DND-41 (cell line): ENCODE data around the gene APPL2.

ENCODE experiments used
- ATAC-seq: fragments of 200-7000 bp; cut with Tn5 transposase; 3 replicates; pipeline ENCODE4 v1.9.1; 2021; ENCODE audit warnings: low read depth; ENCODE audit not compliant: insufficient read depth
- DNase-seq: peaks from one replicate; pipeline ENCODE4 v3.0.0-alpha.2; 2020
- H2AFZ ChIP-seq: 2 replicates; pipeline ENCODE4 v1.6.0; 2012; ENCODE audit warnings: low read depth, low read length
- H3K27ac ChIP-seq: 2 replicates; pipeline ENCODE4 v1.5.1; 2012; ENCODE audit warnings: low read length, inconsistent platforms
- H3K27me3 ChIP-seq: fragments of 200-600 bp; sonication (generic); 2 replicates; pipeline ENCODE4 v1.6.0; 2012; ENCODE audit warnings: low read length, mild to moderate bottlenecking, inconsistent platforms; ENCODE audit not compliant: insufficient read depth, poor library complexity
- H3K36me3 ChIP-seq: 2 replicates; pipeline ENCODE4 v1.5.1; 2012; ENCODE audit warnings: low read length, inconsistent platforms; ENCODE audit not compliant: insufficient read depth
- H3K4me1 ChIP-seq: 2 replicates; pipeline ENCODE4 v1.5.1; 2012; ENCODE audit warnings: mild to moderate bottlenecking, low read length; ENCODE audit not compliant: insufficient read depth
- H3K4me2 ChIP-seq: 2 replicates; pipeline ENCODE4 v1.6.0; 2012; ENCODE audit warnings: mild to moderate bottlenecking, moderate library complexity, low read length, inconsistent platforms; ENCODE audit not compliant: insufficient read depth
- H3K4me3 ChIP-seq, 2 experiments: fragments of 200-600 bp in 1 of 2; shearing (Covaris generic) in 1 of 2; 2 replicates each; pipeline ENCODE4 v1.5.1; 2012 to 2016; ENCODE audit warnings: inconsistent platforms in 2 of 2, low read length in 2 of 2, mild to moderate bottlenecking in 2 of 2, low read depth in 1 of 2, moderate library complexity in 1 of 2
- H3K79me2 ChIP-seq: 2 replicates; pipeline ENCODE4 v1.6.0; 2012; ENCODE audit warnings: low read length, inconsistent platforms; ENCODE audit not compliant: insufficient read depth
- H3K9ac ChIP-seq: 2 replicates; pipeline ENCODE4 v1.6.0; 2012; ENCODE audit warnings: low read depth, mild to moderate bottlenecking, inconsistent platforms, low read length, moderate library complexity
- H3K9me3 ChIP-seq: 2 replicates; pipeline ENCODE4 v1.5.1; 2012; ENCODE audit warnings: low read length, moderate library complexity, mild to moderate bottlenecking, inconsistent platforms; ENCODE audit not compliant: insufficient read depth, severe bottlenecking
- H4K20me1 ChIP-seq: 2 replicates; pipeline ENCODE4 v1.6.0; 2012; ENCODE audit warnings: low read length; ENCODE audit not compliant: insufficient read depth
- EZH2 ChIP-seq: IDR thresholded peaks from 3 replicates; pipeline ENCODE4 v1.6.1; 2012; ENCODE audit warnings: borderline replicate concordance, low read depth, mild to moderate bottlenecking, moderate library complexity, low read length, inconsistent platforms; ENCODE audit not compliant: severe bottlenecking
- TF ChIP-seq, protein P1 (sequence below): IDR thresholded peaks from 2 replicates; pipeline ENCODE4 v1.5.1; 2012; ENCODE audit warnings: borderline replicate concordance, low read length, moderate library complexity, mild to moderate bottlenecking; ENCODE audit not compliant: poor library complexity, severe bottlenecking; ENCODE audit errors: extremely low read depth

The APPL2 gene

DNA sequence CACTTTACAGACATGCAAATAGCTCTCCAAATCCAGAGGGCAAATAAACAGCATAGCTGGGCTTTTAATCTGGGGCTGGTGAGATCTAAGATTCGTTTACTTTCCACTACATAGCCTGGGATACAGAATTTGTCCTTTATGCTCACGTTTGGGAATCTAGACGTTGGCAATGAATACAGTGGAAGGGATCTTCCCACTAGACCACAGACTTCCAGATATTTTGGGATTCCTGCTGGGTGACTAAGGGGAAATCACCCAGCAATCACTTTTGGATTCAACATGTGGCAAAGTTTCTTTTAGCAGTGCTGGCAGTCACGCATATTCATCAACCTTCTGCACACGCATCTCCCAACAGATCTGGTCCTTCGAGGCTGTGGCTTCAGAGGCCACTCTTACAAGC is 23.5 kb downstream of the APPL2 start:
- Histone ChIP-seq H3K4me3 (no peak overlapping the region), H3K9ac (no peak overlapping the region), H3K36me3 (peaks cover 41% of the 10 kb centered on the region), H3K9me3 (no peaks in the 10 kb centered on the region), H3K79me2 (no peaks in the 10 kb centered on the region), H3K27ac (no peak overlapping the region), H3K4me1 (no peaks in the 10 kb centered on the region), H3K4me2 (no peak overlapping the region), H3K27me3 (no peaks in the 10 kb centered on the region), H2AFZ (no peak overlapping the region), H4K20me1 (no peaks in the 10 kb centered on the region)
- no peak for ATAC-seq
- no peak for DNase-seq
- TF ChIP-seq, protein P1, sequence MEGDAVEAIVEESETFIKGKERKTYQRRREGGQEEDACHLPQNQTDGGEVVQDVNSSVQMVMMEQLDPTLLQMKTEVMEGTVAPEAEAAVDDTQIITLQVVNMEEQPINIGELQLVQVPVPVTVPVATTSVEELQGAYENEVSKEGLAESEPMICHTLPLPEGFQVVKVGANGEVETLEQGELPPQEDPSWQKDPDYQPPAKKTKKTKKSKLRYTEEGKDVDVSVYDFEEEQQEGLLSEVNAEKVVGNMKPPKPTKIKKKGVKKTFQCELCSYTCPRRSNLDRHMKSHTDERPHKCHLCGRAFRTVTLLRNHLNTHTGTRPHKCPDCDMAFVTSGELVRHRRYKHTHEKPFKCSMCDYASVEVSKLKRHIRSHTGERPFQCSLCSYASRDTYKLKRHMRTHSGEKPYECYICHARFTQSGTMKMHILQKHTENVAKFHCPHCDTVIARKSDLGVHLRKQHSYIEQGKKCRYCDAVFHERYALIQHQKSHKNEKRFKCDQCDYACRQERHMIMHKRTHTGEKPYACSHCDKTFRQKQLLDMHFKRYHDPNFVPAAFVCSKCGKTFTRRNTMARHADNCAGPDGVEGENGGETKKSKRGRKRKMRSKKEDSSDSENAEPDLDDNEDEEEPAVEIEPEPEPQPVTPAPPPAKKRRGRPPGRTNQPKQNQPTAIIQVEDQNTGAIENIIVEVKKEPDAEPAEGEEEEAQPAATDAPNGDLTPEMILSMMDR = no peak
- TF ChIP-seq EZH2 = no peak

DNA sequence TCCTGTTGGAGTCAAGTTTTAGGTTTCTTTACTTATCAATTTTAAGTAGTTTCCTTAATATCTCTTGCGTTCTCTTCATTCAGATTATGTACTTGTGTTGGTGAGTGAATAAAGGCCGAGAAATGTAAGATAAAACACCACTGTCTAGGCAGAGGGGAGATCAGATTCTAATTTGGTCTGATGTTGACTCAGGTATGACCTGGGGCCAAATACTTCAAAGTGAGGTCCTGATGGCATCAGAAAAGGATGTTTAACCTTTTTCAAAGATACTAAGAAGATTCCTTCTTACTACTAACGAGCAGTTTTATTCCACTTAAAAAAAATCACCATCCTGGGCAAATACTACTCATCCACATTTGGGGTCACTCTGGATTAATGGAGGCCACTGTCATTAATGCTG is 26.9 kb downstream of the APPL2 start:
- Histone ChIP-seq H4K20me1 (no peaks in the 10 kb centered on the region), H3K4me3 (no peak overlapping the region), H3K27me3 (no peaks in the 10 kb centered on the region), H3K9ac (no peak overlapping the region), H3K79me2 (no peaks in the 10 kb centered on the region), H3K9me3 (no peaks in the 10 kb centered on the region), H2AFZ (no peak overlapping the region), H3K36me3 (peaks cover 37% of the 10 kb centered on the region), H3K4me2 (no peak overlapping the region), H3K4me1 (no peaks in the 10 kb centered on the region), H3K27ac (no peak overlapping the region)
- ATAC-seq = no peak
- no peak for TF ChIP-seq EZH2
- TF ChIP-seq, protein P1 = no peak
- DNase-seq = no peak

- no peaks in the 10 kb centered on the region for H3K27me3 ChIP-seq
- no peak overlapping the region for H3K4me2 ChIP-seq
- H3K9ac ChIP-seq = no peak overlapping the region
- no peak for DNase-seq
- H4K20me1 ChIP-seq = no peaks in the 10 kb centered on the region
- no peaks in the 10 kb centered on the region for H3K4me1 ChIP-seq
- no peak overlapping the region for H3K4me3 ChIP-seq
- no peak for ATAC-seq
- no peaks in the 10 kb centered on the region for H3K79me2 ChIP-seq
- H3K27ac ChIP-seq = no peak overlapping the region
- H3K9me3 ChIP-seq = no peaks in the 10 kb centered on the region
- no peak overlapping the region for H2AFZ ChIP-seq
- TF ChIP-seq, protein P1 = no peak
- TF ChIP-seq EZH2 = no peak
- H3K36me3 ChIP-seq = peaks cover 41% of the 10 kb centered on the region
These were observed 29.1 kb downstream of the APPL2 start for GRCh38 chr12:105206686-105207374.
